DMS114 treated with DMSO at 0.1 percent for 48 hours (cell line): ENCODE results near the gene ARF4.
A peak's percentile ranks its signal among the peaks of the same experiment; 100 is the strongest.
"Not testable (repeated sequence)": the region's sequence is repeated elsewhere in the genome, so short reads cannot be mapped to it uniquely, and the experiment has no call there.

Experiments
- DNase-seq: peaks from one replicate; lab custom pipeline; 2025; ENCODE audit not compliant: unreplicated experiment; lab: John Stamatoyannopoulos, UW

The ARF4 gene

DNA sequence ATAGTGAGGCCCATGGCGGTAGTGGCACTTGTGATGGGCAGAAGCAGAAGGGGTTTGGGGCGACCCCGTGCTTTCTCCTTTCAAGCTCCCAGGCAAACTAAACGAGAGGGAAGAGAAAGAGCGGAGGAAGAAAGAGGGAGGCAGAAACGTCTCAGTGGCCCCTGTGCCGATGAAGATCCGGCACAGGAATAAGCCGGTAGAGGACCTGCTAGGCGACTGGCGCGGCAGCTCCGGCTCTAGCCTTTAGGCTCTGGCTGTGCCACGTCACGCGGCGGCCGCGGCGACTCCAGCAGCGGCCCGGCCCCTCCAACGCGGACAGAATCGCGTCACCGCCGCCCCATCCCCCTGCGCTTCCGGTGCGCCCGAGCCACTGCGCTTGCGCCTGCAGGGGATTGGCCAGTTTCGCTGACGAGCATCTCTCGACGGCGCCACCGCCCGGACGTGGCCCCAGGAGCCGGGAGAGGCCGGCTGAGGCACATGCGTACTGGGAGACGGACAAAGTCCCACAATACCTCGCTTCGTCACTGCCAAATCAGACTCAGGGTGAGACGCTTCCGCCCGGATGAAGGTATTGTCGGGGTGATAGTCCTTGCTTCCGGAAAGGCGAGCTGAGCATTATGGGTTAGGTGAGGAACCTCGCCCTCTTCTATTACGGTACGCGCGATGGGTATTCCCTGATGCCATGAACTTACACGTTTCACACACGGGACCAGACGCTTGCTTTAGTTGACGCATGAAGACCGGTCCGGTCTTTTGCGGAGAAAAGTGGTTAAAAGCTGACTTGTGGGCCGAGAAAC, at the start of gene ARF4:
Gene ARF4 (minus strand): TSS at position 218 of the 797 bp plus-strand sequence. CDS start 204 bp downstream, at position 14.
- peak; percentile 97 for DNase-seq

DNA sequence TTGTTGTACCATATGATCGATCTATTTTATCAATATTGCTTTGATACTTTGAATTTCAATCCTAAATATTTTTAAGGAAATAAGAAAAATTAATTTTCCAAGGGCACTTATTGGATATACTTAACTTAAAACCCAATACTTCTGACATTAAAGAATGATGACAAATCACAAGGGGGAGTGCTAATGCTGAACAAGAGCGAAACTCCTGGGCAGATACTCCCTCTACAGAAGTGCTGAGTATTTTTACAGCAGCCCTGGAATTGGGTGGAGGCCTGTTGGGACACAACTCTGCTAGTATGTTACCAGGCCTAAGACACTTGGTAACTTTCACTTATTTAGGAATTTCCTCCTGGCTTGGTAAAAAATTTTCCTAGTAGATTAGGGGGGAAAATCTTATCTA, 49.6 kb upstream of the ARF4 start:
- no peak for DNase-seq

DNA sequence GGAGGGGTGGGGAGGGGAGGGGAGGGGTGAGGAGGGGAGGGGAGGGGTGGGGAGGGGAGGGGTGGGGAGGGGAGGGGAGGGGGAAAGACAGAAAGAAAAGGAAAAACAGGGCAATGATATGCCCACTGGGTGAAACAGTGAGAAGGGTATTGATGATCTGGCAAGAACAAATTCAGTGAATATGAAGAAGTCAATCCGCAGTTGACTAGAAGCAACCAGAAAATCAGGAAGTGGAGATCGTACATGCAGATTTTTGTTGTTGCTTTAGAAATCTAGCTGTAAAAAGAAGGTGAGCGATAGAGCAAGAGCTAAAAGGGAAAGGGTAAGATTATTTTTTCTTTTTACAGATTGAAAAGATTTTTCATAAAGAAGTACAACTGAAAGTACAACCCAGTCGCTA, 47.6 kb upstream of the ARF4 start:
- no peak for DNase-seq

DNA sequence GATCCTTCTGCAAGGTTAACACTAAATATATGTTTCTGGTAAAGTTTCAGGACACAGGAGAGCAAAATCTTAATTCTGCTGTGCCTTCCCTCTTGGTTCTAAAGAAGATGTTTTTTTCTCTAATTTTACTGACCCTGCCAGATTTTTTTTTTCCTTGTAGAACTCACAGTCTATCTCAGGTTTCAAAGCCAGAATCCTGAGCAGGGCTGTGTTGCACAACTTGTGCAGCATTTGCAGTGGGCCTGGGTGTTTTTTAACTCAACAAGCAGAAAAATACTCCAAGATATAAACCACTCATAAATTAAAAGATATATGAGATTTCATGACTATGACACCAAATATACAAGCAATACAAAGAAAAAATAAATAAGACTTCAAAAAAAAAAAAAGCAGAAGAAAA, 40.2 kb upstream of the ARF4 start:
- DNase-seq, result no peak

DNA sequence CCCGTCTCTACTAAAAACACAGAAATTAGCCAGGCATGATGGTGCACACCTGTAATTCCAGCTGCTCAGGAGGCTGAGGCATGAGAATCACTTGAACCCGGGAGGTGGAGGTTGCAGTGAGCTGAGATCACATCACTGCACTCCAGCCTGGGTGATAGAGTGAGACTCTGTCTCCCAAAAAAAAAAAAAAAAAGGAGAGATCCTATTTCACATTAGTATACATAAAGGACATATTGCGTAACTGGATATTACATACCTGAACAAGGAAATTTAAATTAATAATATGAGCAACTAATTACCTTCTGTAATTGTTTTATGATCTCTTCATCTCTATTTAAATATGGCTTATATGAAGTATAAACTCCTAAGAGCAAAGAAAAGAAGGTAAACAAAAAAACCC, 37.1 kb upstream of the ARF4 start:
- DNase-seq, result not testable (repeated sequence)

DNA sequence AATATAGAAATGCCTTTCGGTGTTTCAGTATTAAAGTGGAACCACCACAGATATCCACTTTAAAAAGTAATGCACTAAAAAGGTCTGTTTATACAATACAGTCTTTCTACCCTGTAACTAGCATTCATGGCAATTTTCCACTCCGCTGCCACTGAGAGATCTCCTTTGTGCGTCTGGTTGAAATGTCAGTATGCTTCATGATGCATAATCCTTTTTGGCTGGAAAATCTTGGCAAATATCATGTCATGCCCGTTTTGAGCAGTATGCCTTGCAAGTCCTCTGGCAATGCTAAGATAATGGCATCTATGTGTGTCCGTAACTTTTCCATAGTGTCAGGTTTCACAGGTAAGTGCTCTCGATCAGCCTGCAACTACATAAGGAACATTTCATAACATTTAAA, 30.8 kb upstream of the ARF4 start:
- no peak for DNase-seq

DNA sequence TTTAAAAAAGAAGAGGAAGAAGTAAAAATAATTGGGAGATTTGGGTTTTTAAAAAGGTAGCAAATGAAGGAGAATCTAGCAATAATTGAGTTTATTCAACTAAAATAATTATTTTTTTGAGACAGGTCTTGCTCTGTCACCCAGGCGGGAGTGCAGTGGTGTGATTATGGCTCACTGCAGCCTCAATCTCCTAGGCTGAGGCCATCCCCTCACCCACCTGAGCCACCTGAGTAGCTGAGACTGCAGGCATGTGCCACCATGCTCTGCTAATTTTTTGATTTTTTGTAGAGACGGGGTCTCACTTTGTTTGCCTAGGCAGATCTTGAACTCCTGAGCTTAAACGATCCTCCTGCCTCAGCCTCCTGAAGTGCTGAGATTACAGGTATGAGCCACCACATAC, 27.7 kb upstream of the ARF4 start:
- no peak for DNase-seq

DNA sequence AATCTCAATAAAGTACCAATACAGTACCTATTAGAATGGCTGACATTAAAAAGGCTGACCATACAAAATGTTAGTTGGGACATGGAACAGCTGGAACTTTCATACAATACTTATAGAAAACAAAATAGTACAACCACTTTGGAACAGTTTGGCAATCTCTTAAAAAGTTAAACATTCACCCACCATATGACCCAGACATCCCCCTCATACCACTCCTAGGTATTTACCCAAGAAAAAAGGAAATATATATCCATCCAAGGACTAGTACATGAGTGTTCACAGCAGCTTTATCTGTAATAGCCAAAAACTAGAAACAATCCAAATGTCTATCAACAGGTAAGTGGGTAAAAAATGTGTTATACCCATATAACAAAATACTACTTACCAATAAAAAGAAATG, 25.2 kb upstream of the ARF4 start:
- DNase-seq, result no peak

DNA sequence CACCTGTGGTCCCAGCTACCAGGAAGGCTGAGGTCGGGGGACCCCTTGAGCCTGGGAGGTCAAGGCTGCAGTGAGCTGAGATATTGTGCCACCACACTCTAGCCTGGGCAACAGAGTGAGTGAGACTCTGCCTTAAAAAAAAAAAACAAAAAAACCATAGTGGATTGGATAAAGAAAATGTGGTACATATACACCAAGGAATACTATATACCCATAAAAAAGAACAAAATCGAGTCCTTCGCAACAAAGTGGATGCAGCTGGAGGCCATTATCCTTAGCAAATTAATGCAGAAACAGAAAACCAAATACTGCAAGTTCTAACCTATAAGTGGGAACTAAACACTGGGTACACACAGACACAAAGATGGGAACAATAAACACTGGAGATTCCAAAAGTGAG, 20.6 kb upstream of the ARF4 start:
- no peak for DNase-seq

DNA sequence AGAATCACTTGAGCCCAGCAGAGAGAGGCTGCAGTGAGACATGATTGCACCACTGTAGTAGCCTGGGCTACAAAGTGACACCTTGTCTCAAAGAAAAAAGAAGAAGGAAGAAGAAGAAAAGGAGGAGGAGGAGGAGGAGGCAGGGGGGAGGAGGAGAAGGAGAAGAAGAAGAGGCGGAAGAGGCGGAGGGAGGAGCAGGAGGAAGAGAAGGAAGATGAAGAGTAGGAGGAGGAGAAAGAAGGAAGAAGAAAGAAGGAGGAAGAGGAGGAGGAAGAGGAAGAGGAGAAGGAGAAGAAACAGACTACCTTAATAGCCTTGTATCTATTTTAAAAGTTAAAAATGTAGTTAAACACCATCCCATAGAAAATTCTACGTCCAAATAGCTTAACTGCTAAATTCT, 19.1 kb upstream of the ARF4 start:
- DNase-seq, result no peak

DNA sequence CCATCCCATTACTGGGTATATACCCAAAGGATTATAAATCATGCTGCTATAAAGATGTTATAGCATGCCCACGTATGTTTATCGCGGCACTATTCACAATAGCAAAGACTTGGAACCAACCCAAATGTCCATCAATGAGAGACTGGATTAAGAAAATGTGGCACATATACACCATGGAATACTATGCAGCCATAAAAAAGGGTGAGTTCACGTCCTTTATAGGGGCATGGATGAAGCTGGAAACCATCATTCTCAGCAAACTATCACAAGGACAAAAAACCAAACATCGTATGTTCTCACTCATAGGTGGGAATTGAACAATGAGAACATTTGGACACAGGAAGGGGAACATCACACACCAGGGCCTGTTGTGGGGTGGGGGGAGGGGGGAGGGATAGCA, 14.7 kb upstream of the ARF4 start:
- DNase-seq, result not testable (repeated sequence)

DNA sequence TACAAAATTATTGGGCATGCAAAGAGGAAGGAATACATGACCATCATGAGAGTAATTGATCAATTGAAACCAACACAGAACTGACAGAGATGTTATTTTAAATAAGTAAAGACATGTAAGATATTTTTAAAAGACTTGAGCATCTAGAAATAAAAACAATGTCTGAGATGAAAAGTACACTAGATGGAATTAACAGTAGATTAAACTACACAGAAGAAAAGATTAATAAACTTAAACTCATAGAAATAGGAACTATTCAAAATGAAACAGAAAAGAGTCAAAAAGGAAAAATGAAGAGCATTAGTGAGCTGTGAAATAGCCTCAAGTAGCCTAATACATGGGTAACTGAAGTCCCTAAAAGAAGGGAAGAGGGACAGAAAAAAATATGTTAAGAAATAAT, 8.5 kb upstream of the ARF4 start:
- DNase-seq, result no peak

DNA sequence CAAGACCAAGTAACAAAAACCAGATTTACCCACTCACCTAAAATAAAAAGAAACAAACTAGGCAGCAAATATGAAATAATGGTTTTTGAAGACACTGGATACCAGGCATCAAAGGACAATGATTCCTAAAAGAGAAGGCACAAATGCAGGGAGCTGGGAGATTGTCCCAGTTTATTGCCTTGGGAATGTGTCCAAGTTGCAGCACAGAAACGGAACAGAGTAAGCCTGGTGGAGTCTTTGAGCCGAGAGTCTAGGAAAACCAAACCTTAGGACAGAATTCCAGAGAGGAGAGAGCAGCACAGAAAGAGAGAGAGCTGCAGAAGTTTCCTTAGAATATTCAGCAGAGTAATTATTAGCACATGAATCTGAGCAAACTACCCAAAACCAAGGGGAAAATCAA, 7.8 kb upstream of the ARF4 start:
- DNase-seq, result no peak

DNA sequence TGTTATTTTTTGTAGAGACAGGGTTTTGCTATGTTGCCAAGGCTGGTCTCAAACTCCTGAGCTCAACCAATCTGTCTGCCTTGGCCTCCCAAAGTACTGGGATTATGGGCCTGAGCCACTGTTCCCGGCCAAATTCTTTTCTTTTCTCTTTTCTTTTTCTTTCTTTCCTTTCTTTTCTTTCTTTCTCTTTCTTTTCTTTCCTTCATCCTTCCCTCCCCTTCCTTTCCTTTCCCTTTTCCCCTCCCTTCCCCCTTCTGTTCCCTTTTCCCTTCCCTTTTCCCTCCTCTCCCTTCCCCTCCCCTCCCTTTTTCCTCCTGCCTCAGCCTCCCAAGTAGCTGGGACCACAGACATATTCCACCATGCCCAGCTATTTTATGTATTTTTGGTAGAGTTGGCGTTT, 3.1 kb upstream of the ARF4 start:
- DNase-seq, result no peak

DNA sequence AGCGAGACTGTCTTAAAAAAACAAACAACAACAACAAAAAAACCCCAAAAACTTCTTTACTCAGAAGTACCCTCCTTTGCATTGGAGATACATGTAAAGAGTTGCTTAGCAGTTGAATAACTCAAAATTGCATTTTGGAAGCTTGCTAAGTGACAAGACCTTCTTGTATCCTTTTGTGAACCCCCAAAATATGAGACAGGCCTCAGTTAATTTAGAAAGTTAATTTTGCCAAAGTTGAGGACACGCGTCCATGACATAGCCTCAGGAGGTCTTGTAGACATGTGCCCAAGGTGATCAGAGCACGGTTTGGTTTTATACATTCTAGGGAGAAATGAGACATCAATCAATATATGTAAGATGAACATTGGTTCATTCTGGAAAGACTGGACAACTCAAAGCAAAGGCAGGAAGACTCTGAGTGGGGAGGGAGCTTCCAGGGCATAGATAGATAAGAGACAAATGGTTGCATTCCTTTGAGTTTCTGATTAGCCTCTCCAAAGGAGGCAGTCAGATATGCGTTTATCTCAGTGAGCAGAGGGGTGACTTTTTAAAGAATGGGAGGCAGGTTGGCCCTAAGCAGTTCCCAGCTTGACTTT, 1.7 kb upstream of the ARF4 start:
- DNase-seq, result no peak

DNA sequence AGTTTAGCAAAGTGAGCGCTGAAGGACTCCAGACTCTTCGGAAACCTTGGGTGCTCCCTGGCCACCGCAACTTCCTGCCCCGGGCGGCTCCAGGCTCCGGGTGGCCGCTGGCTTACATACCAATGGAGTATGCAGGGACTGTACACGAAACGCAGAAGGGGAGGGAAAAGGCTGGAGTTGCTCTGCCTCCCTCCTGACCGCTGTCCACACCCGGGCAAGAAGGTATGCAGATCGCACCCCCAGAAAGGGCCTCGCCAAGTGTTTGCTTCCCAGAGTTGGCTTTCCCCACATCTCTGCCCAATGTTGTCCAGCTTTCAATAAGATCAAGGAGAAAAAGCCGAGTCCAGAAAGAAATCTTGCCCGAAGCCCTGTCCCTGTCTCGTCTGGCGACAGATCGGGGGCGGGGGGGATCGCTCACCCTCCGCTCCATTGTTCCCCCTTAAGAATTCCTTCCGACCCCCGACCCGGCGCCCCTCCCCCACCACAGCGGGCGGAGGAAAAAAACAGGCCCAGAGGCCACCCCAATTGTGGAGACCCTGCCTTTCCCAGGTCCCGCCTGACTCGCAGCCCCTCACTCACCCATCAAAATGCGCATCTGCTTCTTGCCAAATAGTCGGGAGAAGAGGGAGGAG, 533 bp downstream of the ARF4 start:
- DNase-seq, result peak; percentile 19

DNA sequence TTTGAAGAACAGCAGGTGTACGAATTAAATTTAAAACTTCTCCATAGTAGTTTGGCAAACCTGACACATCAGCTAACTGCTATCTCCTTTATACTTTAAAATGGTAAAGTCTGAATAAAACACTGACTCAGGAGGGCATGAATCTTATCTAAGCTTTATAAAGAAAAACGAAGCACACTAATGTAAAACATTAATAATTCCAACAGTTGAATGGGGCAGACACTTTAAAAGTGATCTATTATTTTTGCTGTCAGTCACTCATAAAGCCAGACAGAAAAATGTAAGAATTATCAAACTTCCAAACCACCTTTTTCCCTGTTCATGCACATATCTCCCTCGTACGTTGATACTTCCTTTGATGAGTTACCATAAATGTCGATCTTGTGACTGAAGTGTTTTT, 2.6 kb downstream of the ARF4 start:
- DNase-seq, result no peak

DNA sequence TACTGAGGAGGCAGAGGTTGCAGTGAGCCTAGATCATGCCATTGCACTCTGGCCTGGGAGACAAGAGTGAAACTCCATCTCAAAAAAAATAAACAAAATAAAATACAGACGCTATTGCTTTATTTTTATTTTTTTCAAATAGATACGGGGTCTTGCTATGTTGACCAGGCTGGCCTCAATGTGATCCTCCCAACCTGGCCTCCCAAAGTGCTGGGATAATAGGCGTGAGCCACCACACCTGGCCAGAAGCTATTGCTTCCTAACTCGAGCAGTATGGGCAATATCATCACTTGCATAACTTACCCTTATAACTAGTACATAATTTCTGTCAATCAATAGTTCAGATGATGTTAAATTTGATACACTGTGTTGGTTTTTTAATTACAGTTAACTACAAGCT, 3.0 kb downstream of the ARF4 start:
- no peak for DNase-seq

DNA sequence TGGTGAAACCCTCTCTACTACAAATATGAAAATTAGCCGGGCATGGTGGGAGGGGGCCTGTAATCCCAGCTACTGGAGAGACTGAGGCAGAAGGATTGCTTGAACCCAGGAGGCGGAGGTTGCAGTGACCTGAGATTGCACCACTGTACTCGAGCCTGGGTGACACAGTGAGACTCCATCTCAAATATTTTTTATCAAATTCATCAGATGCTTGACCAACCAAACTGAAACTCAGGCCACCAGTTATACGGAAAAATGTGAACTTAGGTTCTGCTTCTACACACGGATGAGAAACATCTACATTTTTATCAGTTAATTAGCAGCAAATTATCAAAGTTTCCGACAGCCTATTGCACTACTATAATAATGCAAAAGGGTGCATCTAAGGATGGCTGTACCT, 4.8 kb downstream of the ARF4 start:
- no peak for DNase-seq

DNA sequence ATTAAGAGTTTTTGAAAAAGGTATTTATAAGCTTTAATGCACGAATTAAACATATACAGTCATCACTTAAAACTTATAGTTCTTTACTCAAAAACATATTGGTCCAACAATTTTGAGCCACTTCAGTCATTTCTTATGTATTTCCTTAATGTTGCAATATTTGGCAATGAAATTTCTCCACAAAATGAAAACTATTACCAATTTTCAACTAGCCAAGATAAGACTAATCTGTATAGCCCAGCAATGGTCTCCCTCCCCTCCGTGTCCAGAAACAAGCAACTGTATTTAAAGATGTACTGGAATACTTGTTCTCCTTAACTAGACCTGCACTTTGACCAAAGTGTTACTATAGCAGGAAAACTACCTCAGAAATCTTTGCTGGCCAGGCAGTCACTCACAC, 9.2 kb downstream of the ARF4 start:
- no peak for DNase-seq

DNA sequence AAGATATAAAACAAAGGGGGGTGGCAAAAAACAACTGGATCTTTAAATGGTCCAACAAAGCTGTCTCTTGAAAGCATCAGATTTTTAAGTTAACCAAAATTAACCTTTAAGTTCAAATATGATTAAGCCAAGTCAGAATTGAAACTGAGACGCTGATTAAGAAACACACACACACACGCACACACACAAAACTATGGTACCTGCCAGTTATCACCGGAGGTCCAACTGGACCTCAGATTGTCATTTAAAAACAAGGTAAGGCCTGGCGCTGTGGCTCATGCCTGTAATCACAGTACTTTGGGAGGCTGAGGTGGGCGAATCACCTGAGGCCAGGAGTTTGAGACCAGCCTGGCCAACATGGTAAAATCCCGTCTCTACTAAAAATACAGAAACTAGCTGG, 10.4 kb downstream of the ARF4 start:
- DNase-seq, result no peak

DNA sequence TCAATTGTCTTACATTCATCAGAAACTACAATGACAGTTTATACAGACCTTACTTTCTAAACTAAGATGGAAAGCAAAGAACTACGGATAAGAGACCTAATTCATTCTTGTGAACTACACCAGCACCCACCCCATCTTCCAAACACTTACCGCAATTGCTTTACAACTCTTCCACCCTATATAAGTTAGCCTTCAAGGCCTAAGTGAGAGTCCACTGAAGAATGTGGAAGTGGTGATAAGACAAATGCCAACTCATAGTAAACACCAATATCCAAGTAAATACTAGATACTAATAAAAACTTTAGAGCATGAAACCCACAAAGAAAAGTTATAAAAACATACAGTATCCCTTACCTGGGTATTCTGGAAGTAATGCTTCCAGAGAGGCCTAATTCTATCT, 13.6 kb downstream of the ARF4 start:
- no peak for DNase-seq
